GM12878 (cell line): Measurements from ENCODE around the gene FAM114A2. TPM values are rescaled to one million over a fixed set of nuclear protein-coding genes. Genes with fewer than 3 reads are reported as not detected.
"Not testable (repeated sequence)": the region's sequence is repeated elsewhere in the genome, so short reads cannot be mapped to it uniquely, and the experiment has no call there.

Source experiments
- ATAC-seq: fragments of 200-7000 bp; cut with Tn5 transposase; 3 replicates; pipeline ENCODE4 v1.9.1; 2020; ENCODE audit warnings: mild to moderate bottlenecking, moderate library complexity
- BruUV-seq: library from RNA; stranded (reverse); fragments of 400-500 nt; replicated peaks from 2 replicates; lab custom pipeline; 2021; lab: Mats Ljungman, UMichigan
- CTCF ChIA-PET: fragments of 300-600 bp; sonication (Branson Sonifier 250); formaldehyde crosslinking; extraction: SDS; loops from one replicate; lab custom pipeline; 2021; ENCODE audit warnings: inconsistent platforms; lab: Yijun Ruan, JAX
- POLR2A ChIA-PET: fragments of 350-600 bp; formaldehyde crosslinking; extraction: SDS; loops from one replicate; lab custom pipeline; 2021; ENCODE audit warnings: inconsistent platforms; lab: Charles Lee
- RAD21 ChIA-PET: fragments of 300-600 bp; sonication (Branson Sonifier 250); formaldehyde crosslinking; loops from one replicate; lab custom pipeline; 2023; ENCODE audit warnings: antibody characterized with exemption; ENCODE audit not compliant: unreplicated experiment; lab: Charles Lee
- SMC1A ChIA-PET: fragments of 300-600 bp; sonication (Branson Sonifier 250); formaldehyde crosslinking; loops from one replicate; lab custom pipeline; 2023; ENCODE audit not compliant: unreplicated experiment, uncharacterized antibody; lab: Charles Lee
- DNase-seq: peaks from one replicate; pipeline ENCODE4 v3.0.0-alpha.2; 2011; ENCODE audit warnings: low read depth, low spot score
- FAIRE-seq: peaks from 3 replicates; lab custom pipeline; 2011; peaks lifted over from hg19 to GRCh38; lab: Jason Lieb, UNC
- H2AFZ ChIP-seq: 2 replicates; pipeline ENCODE4 v1.6.0; 2011; ENCODE audit warnings: low read depth, low read length, control low read depth; ENCODE audit not compliant: control insufficient read depth
- H3K27ac ChIP-seq: 2 replicates; pipeline ENCODE4 v1.5.1; 2011; ENCODE audit warnings: control low read depth; ENCODE audit not compliant: control insufficient read depth, insufficient read depth
- H3K27me3 ChIP-seq, 2 experiments: replicated peaks in 1 of 2; 2 replicates each; pipeline versions ENCODE4 v1.6.0 to v1.6.1; 2011; ENCODE audit warnings: low read length in 1 of 2; ENCODE audit not compliant: control insufficient read depth in 2 of 2, insufficient read depth in 2 of 2
- H3K36me3 ChIP-seq, 2 experiments: 2 replicates each; pipeline ENCODE4 v1.5.1; 2011; ENCODE audit warnings: low read length in 1 of 2; ENCODE audit not compliant: control insufficient read depth in 2 of 2, insufficient read depth in 2 of 2
- H3K4me1 ChIP-seq: 2 replicates; pipeline ENCODE4 v1.6.1; 2011; ENCODE audit warnings: mild to moderate bottlenecking, low read length, moderate library complexity, mixed read lengths; ENCODE audit not compliant: control insufficient read depth, insufficient read depth
- H3K4me2 ChIP-seq: 2 replicates; pipeline ENCODE4 v1.6.0; 2011; ENCODE audit warnings: control low read depth; ENCODE audit not compliant: control insufficient read depth, insufficient read depth
- H3K4me3 ChIP-seq: fragments of 200-600 bp; sonication (generic); 2 replicates; pipeline ENCODE4 v1.5.1; 2016
- H3K79me2 ChIP-seq: 2 replicates; pipeline ENCODE4 v1.6.0; 2011; ENCODE audit warnings: low read length; ENCODE audit not compliant: control insufficient read depth, insufficient read depth
- H3K9ac ChIP-seq: 2 replicates; pipeline ENCODE4 v1.8.0; 2011; ENCODE audit warnings: low read length, control low read depth, mixed read lengths; ENCODE audit not compliant: control insufficient read depth, insufficient read depth
- H3K9me3 ChIP-seq: replicated peaks from 3 replicates; pipeline ENCODE4 v1.5.1; 2011; ENCODE audit warnings: mild to moderate bottlenecking, low read length; ENCODE audit not compliant: control insufficient read depth, insufficient read depth
- H4K20me1 ChIP-seq: 2 replicates; pipeline ENCODE4 v1.6.0; 2011; ENCODE audit not compliant: control insufficient read depth, insufficient read depth
- EZH2 ChIP-seq: IDR thresholded peaks from 2 replicates; pipeline ENCODE4 v1.6.1; 2012; ENCODE audit warnings: low read depth, mild to moderate bottlenecking, control low read depth, inconsistent platforms, low read length, borderline replicate concordance; ENCODE audit not compliant: control insufficient read depth
- NR2C2 ChIP-seq: IDR thresholded peaks from 2 replicates; pipeline ENCODE4 v1.6.1; 2011; ENCODE audit warnings: borderline replicate concordance, low read depth; ENCODE audit not compliant: control insufficient read depth, insufficient read length
- POLR2AphosphoS5 ChIP-seq: IDR thresholded peaks from 2 replicates; pipeline ENCODE4 v1.6.1; 2011; ENCODE audit warnings: mild to moderate bottlenecking, low read length, inconsistent platforms
- RUNX3 ChIP-seq: IDR thresholded peaks from 2 replicates; pipeline ENCODE4 v1.6.1; 2012; ENCODE audit warnings: low read length, inconsistent platforms
- SUPT20H ChIP-seq: IDR thresholded peaks from 2 replicates; pipeline ENCODE4 v1.6.1; 2011; ENCODE audit warnings: low read depth, mild to moderate bottlenecking, low read length, moderate library complexity, borderline replicate concordance; ENCODE audit not compliant: control insufficient read depth
- WGBS: methylation state at CpG from one replicate; pipeline ENCODE4 v1.1.6; 2016; ENCODE audit warnings: low lambda C conversion rate; ENCODE audit not compliant: insufficient replicate concordance, insufficient coverage; ENCODE audit errors: missing lambda C conversion rate; 5-methylcytosine and 5-hydroxymethylcytosine counted together
- in situ Hi-C: fragments of 300-500 bp; cut with MboI; formaldehyde crosslinking; loops from 9 replicates; pipeline ENCODE4 v1.14.3; 2018; ENCODE audit warnings: mixed read lengths
- intact Hi-C: fragments of 100-400 bp; cut with micrococcal nuclease; formaldehyde crosslinking; loops from one replicate; pipeline ENCODE4 v1.14.2; 2022; ENCODE audit not compliant: unreplicated experiment
- polyA plus RNA-seq, 11 experiments: library from polyadenylated mRNA; depleted of rRNA in 4 of 11; unstranded in 6 of 11; stranded (reverse) in 5 of 11; fragments of >200 nt; fragmentation: Nextera tagmentation in 4 of 11; fragmentation: Illumina TruSeq in 1 of 11; extraction: Ambion mirVana in 4 of 11; extraction: Trizol in 1 of 11; gene quantifications; 1 replicate in 1 of 11; 2 replicates in 10 of 11; pipeline versions ENCODE4 v1.2.1 to v1.2.3, GENCODE V29; 2011 to 2016; ENCODE audit warnings: inconsistent platforms in 2 of 11, missing spikeins in 2 of 11, low read depth in 1 of 11
- total RNA-seq, 4 experiments: library from RNA; depleted of rRNA in 3 of 4; stranded (reverse); fragments of >200 nt in 3 of 4; fragmentation: Illumina TruSeq in 1 of 4; extraction: Trizol in 1 of 4; gene quantifications; 2 replicates each; pipeline versions ENCODE4 v1.2.1 to v1.2.3, GENCODE V29; 2013 to 2021
- TF ChIP-seq, protein P1 (sequence below): IDR thresholded peaks from 2 replicates; pipeline ENCODE4 v1.6.1; 2011; ENCODE audit warnings: borderline replicate concordance, low read depth, mild to moderate bottlenecking, moderate library complexity, mixed read lengths, low read length; ENCODE audit not compliant: insufficient read depth; ENCODE audit errors: extremely low read length
- TF ChIP-seq, protein P2 (sequence below): fragments of 450-650 bp; IDR thresholded peaks from 2 replicates; pipeline ENCODE4 v1.6.1; 2017; ENCODE audit warnings: mild to moderate bottlenecking, low read depth, inconsistent platforms; ENCODE audit not compliant: poor library complexity, severe bottlenecking
- TF ChIP-seq, protein P3 (sequence below): IDR thresholded peaks from 2 replicates; pipeline ENCODE4 v1.6.1; 2011; ENCODE audit warnings: low read depth, low read length, improper control_type of control experiment, borderline replicate concordance

FAM114A2 gene
- total and polyA plus RNA-seq, 10 of the 15 experiments (the other 5 are each of a cell fraction or from before 2014, with no cell fraction given): 16.8 to 32.8 (median 24.3) TPM

DNA sequence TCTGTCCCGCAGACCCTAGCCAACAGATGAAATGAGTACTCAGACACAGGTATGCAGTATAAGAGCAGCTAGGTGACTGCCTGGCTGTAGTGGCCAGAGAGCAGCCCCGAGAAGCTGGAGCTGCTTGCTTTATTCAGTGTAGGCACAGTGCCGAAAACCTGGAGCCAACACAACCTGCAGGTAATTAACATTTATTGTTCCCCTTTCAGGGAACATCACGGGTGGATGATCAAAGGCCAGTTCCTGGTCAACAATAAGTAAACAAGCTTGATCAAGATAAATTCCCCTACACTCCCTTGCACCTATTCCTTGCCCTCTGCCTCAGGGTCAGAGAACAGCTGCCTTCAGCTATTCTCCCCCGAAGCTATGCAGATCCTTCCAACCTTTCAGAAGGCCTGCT is 31.1 kb upstream of the FAM114A2 start:
- POLR2A ChIA-PET: interaction anchor here (0.7 kb wide), 1 partner anchor 334 kb away, joined by 3 read pairs; no protein-coding TSS in a partner anchor

DNA sequence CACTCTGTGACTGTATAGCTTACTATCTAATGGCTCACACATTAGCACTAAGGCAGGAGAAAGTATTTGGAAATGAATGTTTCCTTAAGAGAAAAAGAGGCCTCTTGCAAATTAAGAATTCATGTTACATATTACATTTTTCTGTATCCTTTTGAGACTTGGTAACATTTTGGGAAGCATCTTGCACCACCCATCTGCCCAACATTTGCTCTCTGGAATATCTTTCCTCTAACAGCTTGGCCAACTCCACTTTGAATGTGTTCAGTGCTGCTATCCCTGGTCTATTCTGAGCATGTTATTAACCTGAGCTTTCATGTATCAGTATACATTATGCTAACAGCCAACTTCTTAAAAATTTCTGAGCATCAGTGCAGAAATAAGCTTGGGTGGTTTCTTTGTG is 27.3 kb upstream of the FAM114A2 start:
- in situ Hi-C loops: loop anchor here (10.0 kb wide), 1 partner anchor 119 kb away; no protein-coding TSS in a partner anchor
- Histone ChIP-seq H3K36me3 (no peaks in the 10 kb centered on the region), H2AFZ (no peak overlapping the region), H3K4me1 (no peaks in the 10 kb centered on the region), H3K27me3 (no peaks in the 10 kb centered on the region), H3K4me3 (no peak overlapping the region), H3K9me3 (no peaks in the 10 kb centered on the region; the same call in 2 of the 3 replicates), H3K9ac (no peak overlapping the region), H4K20me1 (no peaks in the 10 kb centered on the region), H3K79me2 (no peaks in the 10 kb centered on the region), H3K27ac (no peak overlapping the region), H3K4me2 (no peak overlapping the region)
- POLR2A ChIA-PET: no interaction called here
- FAIRE-seq (no peak), DNase-seq (no peak), ATAC-seq (no peak)
- SMC1A ChIA-PET: interaction anchor here (1.0 to 1.3 kb wide), 2 partner anchors 123 to 339 kb away, joined by 3 to 4 read pairs; no protein-coding TSS in a partner anchor
- TF ChIP-seq, protein P1, sequence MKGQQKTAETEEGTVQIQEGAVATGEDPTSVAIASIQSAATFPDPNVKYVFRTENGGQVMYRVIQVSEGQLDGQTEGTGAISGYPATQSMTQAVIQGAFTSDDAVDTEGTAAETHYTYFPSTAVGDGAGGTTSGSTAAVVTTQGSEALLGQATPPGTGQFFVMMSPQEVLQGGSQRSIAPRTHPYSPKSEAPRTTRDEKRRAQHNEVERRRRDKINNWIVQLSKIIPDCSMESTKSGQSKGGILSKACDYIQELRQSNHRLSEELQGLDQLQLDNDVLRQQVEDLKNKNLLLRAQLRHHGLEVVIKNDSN: no peak
- TF ChIP-seq RUNX3 (no peak), POLR2AphosphoS5 (no peak), NR2C2 (no peak), EZH2 (no peak), SUPT20H (no peak)
- TF ChIP-seq, protein P2, sequence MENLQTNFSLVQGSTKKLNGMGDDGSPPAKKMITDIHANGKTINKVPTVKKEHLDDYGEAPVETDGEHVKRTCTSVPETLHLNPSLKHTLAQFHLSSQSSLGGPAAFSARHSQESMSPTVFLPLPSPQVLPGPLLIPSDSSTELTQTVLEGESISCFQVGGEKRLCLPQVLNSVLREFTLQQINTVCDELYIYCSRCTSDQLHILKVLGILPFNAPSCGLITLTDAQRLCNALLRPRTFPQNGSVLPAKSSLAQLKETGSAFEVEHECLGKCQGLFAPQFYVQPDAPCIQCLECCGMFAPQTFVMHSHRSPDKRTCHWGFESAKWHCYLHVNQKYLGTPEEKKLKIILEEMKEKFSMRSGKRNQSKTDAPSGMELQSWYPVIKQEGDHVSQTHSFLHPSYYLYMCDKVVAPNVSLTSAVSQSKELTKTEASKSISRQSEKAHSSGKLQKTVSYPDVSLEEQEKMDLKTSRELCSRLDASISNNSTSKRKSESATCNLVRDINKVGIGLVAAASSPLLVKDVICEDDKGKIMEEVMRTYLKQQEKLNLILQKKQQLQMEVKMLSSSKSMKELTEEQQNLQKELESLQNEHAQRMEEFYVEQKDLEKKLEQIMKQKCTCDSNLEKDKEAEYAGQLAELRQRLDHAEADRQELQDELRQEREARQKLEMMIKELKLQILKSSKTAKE: no peak
- TF ChIP-seq, protein P3, sequence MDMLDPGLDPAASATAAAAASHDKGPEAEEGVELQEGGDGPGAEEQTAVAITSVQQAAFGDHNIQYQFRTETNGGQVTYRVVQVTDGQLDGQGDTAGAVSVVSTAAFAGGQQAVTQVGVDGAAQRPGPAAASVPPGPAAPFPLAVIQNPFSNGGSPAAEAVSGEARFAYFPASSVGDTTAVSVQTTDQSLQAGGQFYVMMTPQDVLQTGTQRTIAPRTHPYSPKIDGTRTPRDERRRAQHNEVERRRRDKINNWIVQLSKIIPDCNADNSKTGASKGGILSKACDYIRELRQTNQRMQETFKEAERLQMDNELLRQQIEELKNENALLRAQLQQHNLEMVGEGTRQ: no peak
- intact Hi-C loops: no loop called here
- RAD21 ChIA-PET: no interaction called here
- CTCF ChIA-PET: interaction anchor here (1.2 kb wide), 1 partner anchor 13 kb away, joined by 4 read pairs; no protein-coding TSS in a partner anchor
- BruUV-seq: no TSS peak

More for the DNA sequence above, 31.1 kb upstream of the FAM114A2 start:
- H3K9me3 ChIP-seq, intact Hi-C loops, H3K4me1 ChIP-seq, H3K4me3 ChIP-seq, DNase-seq, H3K79me2 ChIP-seq, H3K4me2 ChIP-seq, FAIRE-seq, ATAC-seq, H3K27ac ChIP-seq, BruUV-seq, H2AFZ ChIP-seq, H3K9ac ChIP-seq, H3K36me3 ChIP-seq, H4K20me1 ChIP-seq, H3K27me3 ChIP-seq: not testable (repeated sequence)
- in situ Hi-C loops: loop anchor here (5.0 to 10.0 kb wide), 3 partner anchors 115 to 535 kb away; no protein-coding TSS in a partner anchor
- WGBS: 70% methylated on average over 5 of the region's 5 CpGs
- ChIA-PET SMC1A (interaction anchor here (0.6 to 4.5 kb wide), 7 partner anchors 12 to 335 kb away, joined by 3 to 24 read pairs (median 3); no protein-coding TSS in a partner anchor), RAD21 (interaction anchor here (1.2 to 2.9 kb wide), 2 partner anchors 110 to 335 kb away, joined by 3 to 18 read pairs; no protein-coding TSS in a partner anchor), CTCF (interaction anchor here (0.7 to 4.5 kb wide), 7 partner anchors 15 to 350 kb away, joined by 3 to 34 read pairs (median 4); no protein-coding TSS in a partner anchor)
